ENCODE results near the gene RIMS3.

GRCh38 chr1:40592107-40592803, 73.2 kb downstream of the RIMS3 start:
- TF ChIP-seq CTCF (IDR thresholded peaks at IDR 0.05; ENCODE audit: low read length), result peak; percentile 71
- no peak for TF ChIP-seq EZH2phosphoT487 (IDR thresholded peaks at IDR 0.05; ENCODE audit: low read length)
- TF ChIP-seq EZH2 (optimal IDR thresholded peaks at IDR 0.05; ENCODE audit: low read depth, low read length), result no peak
